ENCODE data around the gene KRIT1. TPM values are rescaled to one million over a fixed set of nuclear protein-coding genes. Genes with fewer than 3 reads are reported as not detected.
"Not testable (repeated sequence)": the region's sequence is repeated elsewhere in the genome, so short reads cannot be mapped to it uniquely, and the experiment has no call there.

KRIT1 gene
- total RNA-seq, 2 donors from 2014 or later = 83.1 to 98.8 TPM

DNA sequence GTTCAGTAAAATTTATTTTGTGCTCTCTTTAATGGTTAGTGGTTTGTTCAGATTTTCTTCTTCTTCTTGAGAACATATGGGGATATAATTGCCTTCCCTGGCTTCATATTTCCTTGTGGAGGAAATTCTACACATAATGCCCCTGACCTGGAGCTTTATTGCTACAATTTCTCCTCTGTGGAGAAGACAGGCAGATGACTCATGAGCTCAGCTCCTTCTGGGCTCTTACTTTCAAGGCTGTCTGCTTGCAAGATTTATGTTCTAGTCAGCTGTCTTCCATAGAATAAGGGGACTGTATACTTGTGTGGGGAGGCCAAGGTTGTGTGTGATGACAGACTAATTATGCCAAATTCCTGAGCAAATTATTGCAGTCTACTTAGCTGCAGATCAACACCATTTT lies 68.4 kb downstream of the KRIT1 start:
- no peak for DNase-seq (ENCODE audit: low spot score)
- no peak for ATAC-seq (ENCODE audit: insufficient number of reproducible peaks, low FRiP score, low read depth)

DNA sequence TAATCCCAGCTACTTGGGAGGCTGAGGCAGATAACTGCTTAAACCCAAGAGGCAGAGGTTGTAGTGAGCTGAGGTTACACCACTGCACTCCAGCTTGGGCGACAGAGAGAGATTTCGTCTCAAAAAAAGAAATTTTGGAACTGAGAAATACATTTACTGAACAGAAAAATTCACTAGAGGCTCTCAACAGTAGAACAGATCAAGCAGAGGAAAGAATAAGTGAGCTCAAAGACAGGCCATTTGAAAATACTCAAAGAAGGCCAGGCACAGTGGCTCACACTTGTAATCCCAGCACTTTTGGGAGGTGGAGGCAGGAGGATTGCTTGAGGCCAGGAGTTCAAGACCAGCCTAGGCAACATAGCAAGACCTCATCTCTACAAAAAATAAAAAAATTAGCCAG lies 76.2 kb downstream of the KRIT1 start:
- H3K9me3 ChIP-seq; H3K4me3 ChIP-seq; H3K36me3 ChIP-seq; ATAC-seq (ENCODE audit: insufficient number of reproducible peaks, low FRiP score, low read depth); H3K27me3 ChIP-seq (replicated peaks; ENCODE audit: insufficient read depth); H3K4me1 ChIP-seq (ENCODE audit: control insufficient read depth in 1 of 2, low read depth in 2 of 2); H3K27ac ChIP-seq; DNase-seq (ENCODE audit: low spot score): not testable (repeated sequence)

More for the DNA sequence above, 68.4 kb downstream of the KRIT1 start:
- H3K4me1 ChIP-seq (ENCODE audit: control insufficient read depth in 1 of 2, low read depth in 2 of 2) = peaks cover 0 to 6% of the 10 kb centered on the region in 2 donors
- H3K27me3 ChIP-seq (replicated peaks; ENCODE audit: insufficient read depth) = no peaks in the 10 kb centered on the region
- no peak overlapping the region for H3K4me3 ChIP-seq
- H3K36me3 ChIP-seq = no peaks in the 10 kb centered on the region
- TF ChIP-seq CTCF (IDR thresholded peaks at IDR 0.05) = no peak
- H3K9me3 ChIP-seq = no peaks in the 10 kb centered on the region
- no peak overlapping the region for H3K27ac ChIP-seq

DNA sequence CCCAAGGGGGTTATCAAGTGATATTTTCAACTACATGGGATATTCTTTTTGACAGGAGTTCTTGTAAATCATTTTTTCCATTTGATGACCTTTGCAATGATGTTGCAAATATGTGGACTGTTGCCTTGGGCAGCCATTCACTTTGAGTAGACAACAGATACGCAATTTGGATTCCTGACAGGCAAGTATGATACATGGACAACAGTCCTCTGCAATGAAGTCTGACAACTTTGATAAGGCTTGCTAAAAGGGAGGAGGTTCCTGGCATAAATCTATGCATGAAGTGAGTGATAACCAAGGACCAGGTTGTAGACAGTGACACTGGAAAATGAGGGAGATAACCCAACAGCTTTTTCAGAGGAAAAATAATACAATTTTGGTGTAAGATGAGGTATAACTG lies 84.4 kb downstream of the KRIT1 start:
- DNase-seq (ENCODE audit: low spot score) = no peak

GRCh38 chr7:92158660-92159575 lies 86.8 kb downstream of the KRIT1 start:
- DNase-seq (ENCODE audit: low spot score) (no peak), ATAC-seq (ENCODE audit: insufficient number of reproducible peaks, low FRiP score, low read depth) (no peak)
- Histone ChIP-seq H3K27me3 (replicated peaks; ENCODE audit: insufficient read depth) (no peaks in the 10 kb centered on the region), H3K36me3 (no peaks in the 10 kb centered on the region), H3K4me1 (ENCODE audit: control insufficient read depth in 1 of 2, low read depth in 2 of 2) (no peaks in the 10 kb centered on the region), H3K4me3 (no peak overlapping the region), H3K27ac (no peak overlapping the region), H3K9me3 (no peaks in the 10 kb centered on the region)
- no peak for TF ChIP-seq CTCF (IDR thresholded peaks at IDR 0.05)

More for the DNA sequence above, 84.4 kb downstream of the KRIT1 start:
- no peak for TF ChIP-seq CTCF (IDR thresholded peaks at IDR 0.05)
- Histone ChIP-seq H3K4me1 (ENCODE audit: control insufficient read depth in 1 of 2, low read depth in 2 of 2) (no peaks in the 10 kb centered on the region), H3K9me3 (no peaks in the 10 kb centered on the region), H3K27ac (no peak overlapping the region), H3K36me3 (no peaks in the 10 kb centered on the region), H3K4me3 (no peak overlapping the region), H3K27me3 (replicated peaks; ENCODE audit: insufficient read depth) (no peaks in the 10 kb centered on the region)
- no peak for ATAC-seq (ENCODE audit: insufficient number of reproducible peaks, low FRiP score, low read depth)

- no peak for TF ChIP-seq CTCF (IDR thresholded peaks at IDR 0.05)
- no peak for DNase-seq (ENCODE audit: low spot score)
- H3K36me3 ChIP-seq = no peaks in the 10 kb centered on the region
- no peaks in the 10 kb centered on the region for H3K27me3 ChIP-seq (replicated peaks; ENCODE audit: insufficient read depth)
- no peak for ATAC-seq (ENCODE audit: insufficient number of reproducible peaks, low FRiP score, low read depth)
- H3K4me1 ChIP-seq (ENCODE audit: control insufficient read depth in 1 of 2, low read depth in 2 of 2) = no peaks in the 10 kb centered on the region
- no peaks in the 10 kb centered on the region for H3K9me3 ChIP-seq
- no peak overlapping the region for H3K4me3 ChIP-seq
- H3K27ac ChIP-seq = no peak overlapping the region
These were observed 88.7 kb downstream of the KRIT1 start for GRCh38 chr7:92156990-92157389.
